Fibroblast of the aortic adventitia (primary cell): ENCODE data around the gene EXOC4. TPM values are rescaled to one million over a fixed set of nuclear protein-coding genes. Genes with fewer than 3 reads are reported as not detected.

Experiments used
- DNase-seq: peaks from one replicate; pipeline ENCODE4 v3.0.0-alpha.2; 2010; ENCODE audit warnings: low read depth
- H3K4me3 ChIP-seq: 2 replicates; pipeline ENCODE4 v1.5.1; 2011; ENCODE audit warnings: low read depth, mild to moderate bottlenecking, control low read depth, low read length, moderate library complexity
- CTCF ChIP-seq: IDR thresholded peaks from 2 replicates; pipeline ENCODE4 v1.5.1; 2011; ENCODE audit warnings: mild to moderate bottlenecking, low read length, control low read depth, inconsistent platforms; ENCODE audit not compliant: insufficient read depth
- total RNA-seq: library from RNA; depleted of rRNA; stranded (reverse); fragments of >200 nt; gene quantifications from 2 replicates; pipeline ENCODE4 v1.2.3, GENCODE V29; 2012; ENCODE audit warnings: low replicate concordance

The EXOC4 gene
- total RNA-seq, 1 donor: 105 TPM

DNA sequence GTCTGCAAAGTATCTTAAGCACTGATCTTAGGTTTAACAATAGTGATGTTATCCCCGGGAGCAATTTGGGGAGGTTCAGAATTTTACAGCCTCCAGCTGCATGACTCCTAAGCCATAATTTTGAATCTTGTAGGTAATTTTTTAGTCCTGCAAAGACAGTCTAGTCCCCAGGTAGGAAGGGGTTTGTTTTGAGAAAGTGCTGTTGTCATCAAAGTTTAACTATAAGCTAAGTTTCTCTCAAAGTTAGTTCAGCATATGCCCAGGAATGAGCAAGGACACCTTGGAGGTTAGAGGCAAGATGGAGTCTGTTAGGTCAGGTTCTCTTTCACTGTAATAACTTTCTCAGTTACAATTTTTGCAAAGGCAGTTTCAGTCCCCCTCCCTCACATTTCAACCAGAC lies 795.3 kb downstream of the EXOC4 start:
- DNase-seq: no peak
- H3K4me3 ChIP-seq: no peak overlapping the region
- no peak for TF ChIP-seq CTCF

DNA sequence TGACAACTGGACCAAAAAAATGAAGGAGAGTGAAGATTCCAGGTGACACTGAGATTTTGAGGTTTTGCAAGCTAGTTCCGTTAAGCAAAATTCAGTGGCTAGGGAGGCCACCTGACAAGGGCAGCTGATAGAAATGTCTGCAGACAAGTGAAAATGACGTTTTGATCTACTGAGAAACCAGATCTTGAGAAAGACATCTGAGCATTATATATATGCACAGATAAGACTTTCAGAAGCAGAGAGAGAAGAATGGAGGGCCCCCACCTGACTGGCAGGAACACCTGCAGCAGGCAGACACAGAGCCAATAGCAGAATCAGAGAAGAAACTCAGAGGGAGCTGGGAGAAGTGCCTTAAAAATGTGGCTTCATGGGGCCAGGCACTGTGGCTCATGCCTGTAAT lies 798.1 kb downstream of the EXOC4 start:
- DNase-seq: no peak
- no peak overlapping the region for H3K4me3 ChIP-seq
- no peak for TF ChIP-seq CTCF

DNA sequence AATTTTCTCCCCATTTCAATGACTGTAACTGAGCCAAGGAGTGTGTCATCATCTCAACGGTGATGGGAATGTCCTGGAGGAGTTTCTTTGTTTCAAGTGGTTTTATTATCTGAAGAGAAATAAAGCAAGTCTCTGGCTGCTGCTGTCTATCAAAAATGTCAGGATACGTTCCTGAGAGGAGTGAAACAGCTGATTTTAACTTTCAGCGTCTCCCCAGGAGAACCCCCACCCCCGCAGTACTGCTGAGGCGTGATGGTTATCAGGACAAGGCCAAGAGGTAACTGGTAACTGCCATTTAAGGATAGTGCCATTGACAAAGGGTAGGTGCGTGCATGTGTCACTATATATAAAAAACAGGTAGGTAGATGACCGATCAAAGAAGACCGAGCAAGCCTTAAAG lies 803.9 kb downstream of the EXOC4 start:
- no peak for DNase-seq
- TF ChIP-seq CTCF: no peak

GRCh38 chr7:134058521-134058920 lies 805.6 kb downstream of the EXOC4 start:
- no peak for TF ChIP-seq CTCF
- no peak overlapping the region for H3K4me3 ChIP-seq
- no peak for DNase-seq

More for the DNA sequence above, 803.9 kb downstream of the EXOC4 start:
- H3K4me3 ChIP-seq: no peak overlapping the region

DNA sequence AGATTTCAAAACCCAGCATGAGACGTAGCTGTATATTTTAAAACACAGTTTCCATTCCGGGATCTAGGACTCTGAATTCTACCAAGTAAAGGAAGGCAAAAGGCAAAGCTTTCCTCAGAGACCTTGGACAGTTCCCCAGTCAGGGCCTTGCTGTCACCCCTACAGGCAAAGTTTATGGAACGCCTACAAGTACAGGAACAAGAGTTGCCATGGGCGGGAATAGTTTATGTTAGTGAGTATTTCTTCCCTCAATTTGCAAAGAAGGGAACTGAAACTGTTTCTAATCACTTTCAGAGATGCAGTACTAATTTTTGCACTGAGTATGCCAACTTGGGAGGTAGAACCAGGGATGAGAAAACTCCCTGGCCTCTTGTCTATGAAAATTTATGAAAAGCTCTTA lies 806.1 kb downstream of the EXOC4 start:
- no peak for TF ChIP-seq CTCF
- H3K4me3 ChIP-seq: no peak overlapping the region
- no peak for DNase-seq

- TF ChIP-seq CTCF: no peak
- H3K4me3 ChIP-seq: no peak overlapping the region
- no peak for DNase-seq
Observed at GRCh38 chr7:134059921-134060320, 807.0 kb downstream of the EXOC4 start.

GRCh38 chr7:134060874-134061273 lies 808.0 kb downstream of the EXOC4 start:
- no peak for DNase-seq
- no peak overlapping the region for H3K4me3 ChIP-seq
- TF ChIP-seq CTCF: no peak
